AG04449 (cell line): ENCODE results near the gene LRRC53.

Experiments used
- CTCF ChIA-PET: fragments of 350-600 bp; formaldehyde crosslinking; extraction: SDS; loops from one replicate; lab custom pipeline; 2021; ENCODE audit warnings: antibody characterized with exemption; lab: Yijun Ruan, JAX
- POLR2A ChIA-PET: fragments of 400-600, 350-600 bp; formaldehyde crosslinking; extraction: SDS; loops from one replicate; lab custom pipeline; 2020; ENCODE audit warnings: antibody characterized with exemption, inconsistent platforms; lab: Yijun Ruan, JAX
- DNase-seq: peaks from one replicate; pipeline ENCODE4 v3.0.0-alpha.2; 2010; ENCODE audit warnings: low read depth, low spot score
- H3K4me3 ChIP-seq: 2 replicates; pipeline ENCODE4 v1.5.1; 2011; ENCODE audit warnings: low read depth, mild to moderate bottlenecking, control low read depth, low read length
- CTCF ChIP-seq: IDR thresholded peaks from one replicate; pipeline ENCODE4 v1.5.1; 2011; ENCODE audit warnings: mild to moderate bottlenecking, moderate library complexity, low read length, control low read depth, inconsistent platforms; ENCODE audit not compliant: insufficient read depth; ENCODE audit errors: missing control alignments

Gene LRRC53

GRCh38 chr1:74512170-74512915 is at the start of gene LRRC53:
TSS of gene LRRC53 (minus strand) at chr1:74512611. CDS start at chr1:74483349, 29,262 bp downstream.
- ChIA-PET POLR2A (no interaction called here), CTCF (interaction anchor here (1.2 kb wide), 1 partner anchor 9 kb away, joined by 3 read pairs; no protein-coding TSS in a partner anchor)
- H3K4me3 ChIP-seq = no peak within 1 kb of the TSS
- TF ChIP-seq CTCF = no peak
- no peak for DNase-seq

GRCh38 chr1:74549932-74550331 is 37.5 kb upstream of the LRRC53 start:
- no peak for DNase-seq
- ChIA-PET CTCF (no interaction called here), POLR2A (no interaction called here)
- no peak for TF ChIP-seq CTCF
- H3K4me3 ChIP-seq = no peak overlapping the region

GRCh38 chr1:74548961-74549750 is 36.7 kb upstream of the LRRC53 start:
- ChIA-PET POLR2A (no interaction called here), CTCF (no interaction called here)
- TF ChIP-seq CTCF = no peak
- H3K4me3 ChIP-seq = no peak overlapping the region
- no peak for DNase-seq

- no peak for DNase-seq
- TF ChIP-seq CTCF = no peak
- CTCF ChIA-PET = no interaction called here
- H3K4me3 ChIP-seq = no peak overlapping the region
- POLR2A ChIA-PET = no interaction called here
These were observed 33.4 kb upstream of the LRRC53 start for GRCh38 chr1:74545821-74546220.

- ChIA-PET POLR2A (no interaction called here), CTCF (no interaction called here)
- no peak overlapping the region for H3K4me3 ChIP-seq
- TF ChIP-seq CTCF = no peak
- DNase-seq = peak; percentile 5
These were observed 21.8 kb upstream of the LRRC53 start for GRCh38 chr1:74534241-74534640.

GRCh38 chr1:74531796-74532195 is 19.4 kb upstream of the LRRC53 start:
- CTCF ChIA-PET = no interaction called here

More at GRCh38 chr1:74531796-74532195, 19.4 kb upstream of the LRRC53 start:
- no peak for TF ChIP-seq CTCF
- POLR2A ChIA-PET = no interaction called here
- DNase-seq = no peak
- no peak overlapping the region for H3K4me3 ChIP-seq
